DMS79 (cell line): ENCODE results near the gene DCC.
"Not testable (repeated sequence)": the region's sequence is repeated elsewhere in the genome, so short reads cannot be mapped to it uniquely, and the experiment has no call there.

Source experiments
- DNase-seq: peaks from one replicate; lab custom pipeline; 2025; lab: John Stamatoyannopoulos, UW

The DCC gene

DNA sequence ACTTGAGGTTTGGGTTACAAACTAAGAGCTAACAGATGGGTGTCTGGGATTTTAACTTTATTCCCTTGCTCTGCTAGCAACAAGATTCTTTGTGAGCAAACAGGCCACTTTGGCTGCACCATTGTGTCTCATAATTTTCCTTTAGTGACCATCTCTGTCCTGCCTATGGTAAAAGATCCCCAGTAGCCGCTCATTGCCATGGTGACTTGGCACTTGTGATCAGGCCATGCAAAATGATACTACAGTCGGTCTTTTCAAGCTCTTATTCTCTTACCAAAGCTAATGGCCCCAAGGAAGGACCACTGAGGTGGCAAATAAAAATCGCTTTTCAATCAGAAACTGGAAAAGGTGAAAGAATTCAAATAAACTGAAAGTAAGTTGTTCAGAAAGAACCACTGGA, 1047.6 kb downstream of the DCC start:
- no peak for DNase-seq

GRCh38 chr18:53402670-53403069, 1062.7 kb downstream of the DCC start:
- no peak for DNase-seq

DNA sequence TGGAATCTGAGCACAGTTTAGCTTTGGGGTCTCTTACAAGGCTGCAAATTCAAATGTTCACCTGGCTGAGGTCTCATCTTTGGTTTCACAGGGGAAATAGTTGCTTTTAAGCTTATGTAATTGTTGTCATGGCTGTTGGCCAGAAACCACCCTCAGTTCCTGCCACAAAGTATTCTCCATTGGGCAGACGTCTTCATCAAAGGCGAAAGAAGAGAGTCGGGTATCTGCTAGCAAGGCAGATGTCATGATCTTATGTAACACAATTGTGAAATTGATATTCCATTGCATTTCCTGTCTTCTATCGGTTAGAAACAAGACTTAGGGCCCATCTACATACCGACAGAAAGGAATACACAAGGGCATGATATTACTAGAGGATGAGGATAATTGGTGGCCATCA, 1068.3 kb downstream of the DCC start:
- DNase-seq, result no peak

DNA sequence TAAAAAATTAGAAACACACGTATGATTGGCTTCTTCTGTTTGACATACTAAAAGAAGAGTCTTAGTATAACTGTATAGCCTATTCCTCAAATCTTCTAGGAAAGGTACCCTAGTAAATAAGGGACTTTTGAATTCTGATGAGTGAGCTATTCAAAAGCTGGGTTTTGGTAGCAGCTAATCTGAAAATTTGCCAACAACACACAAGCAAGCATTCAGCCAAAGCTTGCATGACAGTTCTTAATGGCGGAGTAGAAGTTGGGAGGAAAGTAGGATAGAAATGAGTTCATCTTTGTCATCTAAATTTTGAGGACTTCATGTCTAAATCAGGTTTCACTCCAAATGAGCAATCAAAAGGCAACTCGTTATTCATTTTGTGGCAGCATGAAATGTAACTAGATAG, 1071.5 kb downstream of the DCC start:
- DNase-seq, result no peak

GRCh38 chr18:53417003-53417402, 1077.0 kb downstream of the DCC start:
- no peak for DNase-seq

DNA sequence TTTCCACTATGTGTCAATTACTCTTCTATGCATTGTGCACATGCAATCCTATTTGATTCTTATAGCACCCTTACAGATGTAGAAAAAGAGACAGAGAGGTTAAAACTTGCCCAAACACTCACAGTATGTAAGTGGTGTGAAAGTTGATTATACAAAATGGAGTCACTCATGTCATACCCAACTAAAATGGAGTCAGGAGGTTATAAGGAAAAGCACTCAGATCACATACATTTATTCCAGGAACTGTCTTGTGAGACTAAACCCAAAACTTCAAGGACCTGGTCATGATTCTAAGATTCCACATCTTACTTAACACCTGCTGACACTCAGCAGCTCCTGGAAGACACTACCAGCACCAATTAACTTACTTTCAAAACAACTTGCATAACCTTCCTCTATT, 1081.9 kb downstream of the DCC start:
- DNase-seq, result no peak

DNA sequence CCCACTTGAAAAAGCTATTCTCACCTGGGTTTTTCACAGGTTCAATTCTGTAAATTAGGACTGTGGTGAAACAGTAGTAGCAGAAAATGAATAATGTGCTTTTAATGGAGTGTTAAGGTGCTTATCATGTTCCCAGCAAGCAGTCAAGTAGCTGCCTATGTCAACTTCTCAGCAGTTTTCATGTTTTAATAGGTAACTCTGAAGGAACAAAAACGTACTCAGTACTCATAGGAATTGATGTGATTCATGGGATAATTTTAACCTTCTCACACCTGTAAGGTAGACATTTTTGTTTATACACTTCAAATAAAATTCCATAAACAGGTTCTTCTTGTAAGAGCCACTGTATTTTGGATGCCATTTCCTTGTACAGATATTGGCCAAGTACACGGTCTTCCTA, 1082.9 kb downstream of the DCC start:
- no peak for DNase-seq

- no peak for DNase-seq
Observed at GRCh38 chr18:53426666-53427184, 1086.7 kb downstream of the DCC start.

GRCh38 chr18:53441761-53442414, 1101.9 kb downstream of the DCC start:
- DNase-seq, result no peak

DNA sequence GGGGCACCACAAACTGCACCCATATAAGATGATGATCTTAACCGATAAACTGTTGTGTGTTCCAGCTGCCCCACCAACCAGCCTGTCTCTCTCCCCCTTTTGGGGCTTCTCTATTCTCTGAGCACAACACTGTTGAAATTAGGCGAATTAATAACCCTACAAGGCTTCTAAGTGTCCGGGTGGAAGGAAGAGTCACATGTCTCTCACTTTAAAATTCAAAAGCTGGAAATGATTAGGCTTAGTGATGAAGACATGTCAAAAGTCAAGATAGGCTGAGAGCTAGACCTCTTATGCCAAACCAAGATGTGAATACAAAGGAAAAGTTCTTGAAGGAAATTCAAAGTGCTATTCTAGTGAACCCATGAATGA, 1102.4 kb downstream of the DCC start:
- no peak for DNase-seq

DNA sequence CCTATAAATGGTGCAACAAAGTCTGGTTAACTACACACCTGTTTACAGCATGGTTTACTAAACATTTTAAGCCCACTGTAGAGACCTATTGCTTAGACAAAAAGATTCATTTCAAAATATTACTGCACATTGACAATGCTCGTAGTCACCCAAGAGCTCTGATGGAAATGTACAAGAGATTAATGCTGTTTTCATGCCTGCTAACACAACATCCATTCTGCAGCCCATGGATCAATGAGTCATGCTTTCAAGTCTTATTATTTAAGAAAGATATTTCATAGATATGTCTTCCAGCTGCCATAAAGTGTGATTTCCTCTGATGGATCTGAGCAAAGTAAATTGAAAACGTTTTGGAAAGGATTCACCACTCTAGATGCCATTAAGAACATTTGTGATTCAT, 1103.3 kb downstream of the DCC start:
- DNase-seq, result no peak

- no peak for DNase-seq
Observed at GRCh38 chr18:53443831-53444230, 1103.8 kb downstream of the DCC start.

DNA sequence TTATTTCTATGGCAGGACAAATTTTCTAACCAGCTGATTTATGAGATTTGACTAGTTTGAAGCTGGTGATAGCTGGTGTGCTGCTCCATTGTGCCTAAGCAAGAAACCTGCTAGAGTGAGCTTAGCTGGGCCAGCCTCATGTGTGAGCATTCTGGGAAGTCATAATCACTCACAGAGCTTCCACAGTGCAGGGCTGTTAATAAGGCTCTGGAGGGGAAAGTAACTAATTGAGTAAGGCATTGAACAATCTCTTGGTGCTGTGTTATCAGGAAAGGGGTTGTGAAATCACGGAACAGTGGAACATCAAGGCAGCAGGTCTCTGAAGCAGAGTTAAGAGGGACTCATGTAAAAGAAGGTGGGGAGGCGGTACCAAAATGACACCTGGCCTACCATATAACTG, 1111.9 kb downstream of the DCC start:
- DNase-seq, result no peak

GRCh38 chr18:53457068-53457467, 1117.1 kb downstream of the DCC start:
- DNase-seq, result no peak

DNA sequence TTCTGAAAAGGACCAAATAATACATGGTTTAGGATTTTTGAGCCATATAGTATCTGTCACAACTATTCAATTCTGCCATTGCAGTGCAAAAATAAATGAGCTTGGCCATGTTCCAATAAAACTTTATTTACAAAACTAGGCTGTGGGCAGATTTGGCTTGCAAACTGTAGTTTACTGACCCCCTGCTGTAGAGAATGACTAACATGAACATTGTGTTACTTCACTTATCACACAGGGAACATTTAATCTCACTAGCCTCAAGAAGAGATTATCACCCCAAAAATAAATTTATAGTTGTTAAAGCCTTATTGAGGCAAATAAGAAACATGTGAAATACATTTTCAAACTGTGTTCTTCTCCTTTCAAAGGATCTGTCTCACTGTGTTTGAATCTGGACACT, 1118.3 kb downstream of the DCC start:
- no peak for DNase-seq

- DNase-seq, result no peak
Observed at GRCh38 chr18:53458944-53459580, 1119.1 kb downstream of the DCC start.

- DNase-seq, result no peak
Observed at GRCh38 chr18:53467756-53468155, 1127.8 kb downstream of the DCC start.

DNA sequence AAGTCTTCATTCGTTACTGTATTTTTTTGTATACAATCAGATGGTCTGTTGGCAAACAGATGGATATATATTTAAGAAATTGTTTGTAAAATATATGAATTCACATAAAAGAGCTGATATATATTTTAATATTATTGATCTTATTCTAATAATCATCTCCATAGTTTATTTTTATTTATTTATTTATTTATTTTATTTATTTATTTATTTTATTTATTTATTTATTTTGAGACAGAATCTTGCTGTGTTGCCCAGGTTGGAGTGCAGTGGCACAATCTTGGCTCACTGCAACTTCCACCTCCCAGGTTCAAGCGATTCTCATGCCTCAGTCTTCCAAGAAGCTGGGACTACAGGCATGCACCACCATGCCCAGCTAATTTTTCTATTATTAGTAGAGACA, 1128.2 kb downstream of the DCC start:
- DNase-seq, result not testable (repeated sequence)

GRCh38 chr18:53472546-53472945, 1132.5 kb downstream of the DCC start:
- no peak for DNase-seq

DNA sequence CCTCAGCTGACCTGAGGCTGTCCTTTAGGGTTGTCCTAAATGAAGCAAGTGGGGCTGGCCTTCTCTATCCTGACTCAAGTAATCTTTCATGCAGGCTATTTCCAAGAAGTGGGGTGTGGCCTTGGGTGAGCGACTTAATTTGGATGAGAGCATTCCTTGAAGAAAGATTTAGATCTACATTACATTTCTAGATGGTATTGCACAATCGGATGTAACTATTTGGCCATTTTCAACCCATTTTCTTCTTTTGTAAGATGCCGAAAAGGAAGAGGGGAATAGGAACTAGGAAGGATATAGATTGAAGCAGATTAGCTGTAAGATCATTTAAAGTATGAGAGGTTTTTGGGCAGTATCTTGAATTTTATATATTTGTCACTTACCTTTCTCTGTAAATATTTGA, 1138.2 kb downstream of the DCC start:
- DNase-seq, result no peak

- no peak for DNase-seq
Observed at GRCh38 chr18:53486296-53486695, 1146.3 kb downstream of the DCC start.

DNA sequence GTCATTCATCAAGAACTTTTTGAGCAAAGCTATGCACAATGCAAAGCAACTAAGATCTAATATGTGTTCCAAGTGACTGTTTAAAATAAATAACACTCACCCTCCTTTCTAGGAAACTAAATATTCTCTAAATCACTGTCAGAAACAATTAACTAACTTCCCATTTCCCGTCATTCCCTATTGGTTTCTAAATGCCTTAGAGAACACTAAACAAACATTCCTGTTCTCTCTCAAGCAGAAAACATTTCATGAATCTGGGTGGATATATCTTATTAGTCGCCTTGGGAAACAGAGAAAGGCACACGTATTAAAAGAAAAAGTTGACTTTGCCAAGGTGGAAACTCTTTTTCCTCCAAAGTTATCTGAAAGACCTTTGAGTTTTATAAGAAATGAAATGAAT, 1149.3 kb downstream of the DCC start:
- DNase-seq, result no peak

DNA sequence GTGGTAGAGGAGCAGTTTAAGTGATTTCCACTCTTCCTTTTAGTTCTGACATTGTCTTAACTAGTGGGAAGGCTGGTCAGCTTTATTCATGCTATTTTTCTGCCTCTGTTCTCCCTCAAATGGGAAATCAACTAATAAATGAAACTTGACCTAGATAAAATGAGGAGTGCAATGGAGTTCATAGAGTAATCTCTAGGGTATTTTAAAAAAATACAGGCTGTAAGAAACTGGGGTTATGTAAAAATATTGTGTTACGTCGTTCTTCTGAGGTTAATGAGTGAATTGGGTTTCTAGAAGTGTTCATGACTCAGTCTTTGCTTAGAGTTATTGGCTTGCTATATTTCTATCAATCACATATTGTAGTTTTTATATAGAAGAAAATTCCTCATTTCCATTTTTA, 1150.0 kb downstream of the DCC start:
- no peak for DNase-seq

DNA sequence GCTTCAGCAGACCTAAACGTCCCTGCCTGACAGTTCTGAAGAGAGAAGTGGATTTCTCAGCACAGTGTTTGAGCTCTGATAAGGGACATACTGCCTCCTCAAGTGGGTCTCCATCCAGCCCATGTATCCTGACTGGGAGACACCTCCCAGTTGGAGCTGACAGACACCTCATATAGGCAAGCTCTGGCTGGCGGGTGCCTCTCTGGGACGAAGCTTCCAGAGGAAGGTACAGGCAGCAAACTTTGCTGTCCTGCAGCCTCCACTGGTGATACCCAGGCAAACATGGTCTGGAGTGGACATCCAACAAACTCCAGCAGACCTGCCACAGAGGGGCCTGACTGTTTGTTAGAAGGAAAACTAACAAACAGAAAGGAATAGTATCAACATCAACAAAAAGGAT, 1156.0 kb downstream of the DCC start:
- no peak for DNase-seq
